Gastrocnemius medialis (tissue), 4 donors: ENCODE data around the gene FAM135A.

ENCODE experiments used
- CTCF ChIP-seq, 5 experiments: fragments of 450-650 bp in 3 of 5; fragments of 200-600 bp in 2 of 5; sonication (generic) in 2 of 5; IDR thresholded peaks in 4 of 5; conservative IDR thresholded peaks in 1 of 5; 1 replicate in 4 of 5; 2 replicates in 1 of 5; pipeline ENCODE4 v1.5.1; 2016 to 2019; ENCODE audit warnings: antibody characterized with exemption in 5 of 5, mild to moderate bottlenecking in 3 of 5, moderate library complexity in 3 of 5
- POLR2A ChIP-seq, 2 donors: fragments of 450-650 bp; IDR thresholded peaks; one replicate each; pipeline ENCODE4 v1.6.1; 2017; ENCODE audit warnings: antibody characterized with exemption in 2 of 2, mild to moderate bottlenecking in 2 of 2, moderate library complexity in 2 of 2

GRCh38 chr6:70604254-70604653 is 190.9 kb downstream of the FAM135A start:
- TF ChIP-seq CTCF (IDR thresholded peaks at IDR 0.05 in 4 of 5, conservative IDR thresholded peaks at IDR 0.05 in 1 of 5) (no peak), POLR2A (IDR thresholded peaks at IDR 0.05) (no peak)
